BLaER1 treated with 17β-estradiol and CSF1 and Interleukin-3, amounts not matched to agents 10 nM and 100 nM (cell line): ENCODE results near the gene MACROH2A2.
A peak's percentile ranks its signal among the peaks of the same experiment; 100 is the strongest.

Experiments
- H3K27ac ChIP-seq, 11 experiments: shearing (Covaris generic); formaldehyde crosslinking; 2 replicates each; pipeline ENCODE4 v1.8.1; 2022
- H3K27me3 ChIP-seq, 11 experiments: shearing (Covaris generic); formaldehyde crosslinking; 2 replicates each; pipeline ENCODE4 v1.8.1; 2022
- H3K36me3 ChIP-seq, 11 experiments: shearing (Covaris generic); formaldehyde crosslinking; 2 replicates each; pipeline ENCODE4 v1.8.1; 2022
- H3K4me1 ChIP-seq, 10 experiments: shearing (Covaris generic); formaldehyde crosslinking; 2 replicates each; pipeline ENCODE4 v1.8.1; 2022
- H3K4me2 ChIP-seq, 11 experiments: shearing (Covaris generic); formaldehyde crosslinking; 2 replicates each; pipeline ENCODE4 v1.8.1; 2022
- H3K4me3 ChIP-seq, 10 experiments: shearing (Covaris generic); formaldehyde crosslinking; 2 replicates each; pipeline ENCODE4 v1.8.1; 2022
- H3K9ac ChIP-seq, 11 experiments: shearing (Covaris generic); formaldehyde crosslinking; 2 replicates each; pipeline ENCODE4 v1.8.1; 2022
- H3K9me3 ChIP-seq, 11 experiments: shearing (Covaris generic); formaldehyde crosslinking; replicated peaks in 1 of 11; 2 replicates each; pipeline ENCODE4 v1.8.1; 2022
- H4K20me1 ChIP-seq, 11 experiments: shearing (Covaris generic); formaldehyde crosslinking; 2 replicates each; pipeline ENCODE4 v1.8.1; 2022
- Cebpa-rat ChIP-seq, 11 experiments: shearing (Covaris generic); IDR thresholded peaks; 2 replicates each; pipeline ENCODE4 v1.8.1; 2022

The MACROH2A2 gene

DNA sequence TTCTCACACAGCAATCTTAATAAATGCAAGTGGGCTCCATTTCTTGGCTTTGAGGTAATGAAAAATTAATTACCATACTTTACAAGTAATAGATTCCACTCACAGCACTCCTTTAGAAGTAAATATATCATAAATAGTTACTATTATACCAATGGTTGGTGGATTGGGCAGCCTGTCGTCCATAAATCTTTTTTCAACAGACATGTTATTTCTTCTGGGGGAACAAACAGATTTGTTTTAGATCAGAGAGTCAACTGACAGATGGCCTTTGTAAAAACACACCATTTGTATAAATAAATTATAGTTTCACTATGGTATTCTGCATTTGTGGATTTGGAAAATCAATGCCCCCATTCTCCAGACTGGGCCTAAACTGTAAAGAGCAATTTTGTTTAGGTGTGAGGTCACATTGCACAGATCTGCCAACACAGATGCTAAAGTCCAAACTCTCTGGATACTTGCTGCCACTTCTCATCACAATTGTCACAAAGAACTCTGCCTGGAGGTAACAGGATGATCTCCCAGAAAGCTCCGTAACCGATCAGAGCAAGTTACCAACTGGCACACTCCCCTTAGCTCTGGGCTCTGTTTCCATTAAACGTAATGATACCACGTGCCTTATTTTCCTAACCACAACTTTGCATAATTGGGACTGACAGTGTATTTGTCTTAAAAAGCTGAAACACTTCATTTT is 4.5 kb upstream of the MACROH2A2 start:
- no peak overlapping the region for H3K27ac ChIP-seq
- H3K27me3 ChIP-seq: peaks cover 0 to 4% (median 0%) of the 10 kb centered on the region in 11 experiments; a peak in 1 of 22 replicates
- H3K4me3 ChIP-seq: no peak overlapping the region
- H3K9me3 ChIP-seq: peaks cover 4 to 7% (median 5%) of the 10 kb centered on the region in 11 experiments; a peak in 21 of 22 replicates
- H3K9ac ChIP-seq: no peak overlapping the region
- H3K36me3 ChIP-seq: no peaks in the 10 kb centered on the region
- H4K20me1 ChIP-seq: no peaks in the 10 kb centered on the region
- TF ChIP-seq Cebpa-rat (IDR thresholded peaks at IDR 0.05): no peak
- no peak overlapping the region for H3K4me2 ChIP-seq
- H3K4me1 ChIP-seq: peaks cover 0 to 9% (median 7%) of the 10 kb centered on the region in 10 experiments; a peak in 13 of 20 replicates

- Histone ChIP-seq H3K9ac (peak overlapping the region in 4 of 11 experiments; percentile 91 to 96 (median 93); a peak in 3 of 22 replicates), H3K4me1 (peaks cover 7 to 22% (median 15%) of the 10 kb centered on the region in 10 experiments; a peak in 19 of 20 replicates), H4K20me1 (peaks cover 0 to 6% (median 0%) of the 10 kb centered on the region in 11 experiments; a peak in 2 of 22 replicates), H3K9me3 (no peaks in the 10 kb centered on the region), H3K4me3 (peak overlapping the region; percentile 77 to 93 (median 88); a peak in 12 of 20 replicates), H3K27me3 (peaks cover 0 to 4% (median 0%) of the 10 kb centered on the region in 11 experiments; a peak in 1 of 22 replicates), H3K4me2 (peak overlapping the region; percentile 73 to 90 (median 83); a peak in 21 of 22 replicates), H3K36me3 (0 out of 22 replicates have a peak, but pooled peaks cover 0 to 3% (median 0%) of the 10 kb centered on the region in 11 experiments), H3K27ac (no peak overlapping the region)
- TF ChIP-seq Cebpa-rat (IDR thresholded peaks at IDR 0.05): no peak
These were observed 798 bp upstream of the MACROH2A2 start for GRCh38 chr10:70051848-70052247.

GRCh38 chr10:70053218-70053840 is 683 bp downstream of the MACROH2A2 start:
- Histone ChIP-seq H3K9ac (peak overlapping the region; percentile 83 to 96 (median 90)), H3K4me1 (peaks cover 7 to 22% (median 15%) of the 10 kb centered on the region in 10 experiments; a peak in 19 of 20 replicates), H3K36me3 (peaks cover 0 to 14% (median 0%) of the 10 kb centered on the region in 11 experiments; a peak in 2 of 22 replicates), H3K9me3 (no peaks in the 10 kb centered on the region), H3K27me3 (peaks cover 0 to 4% (median 0%) of the 10 kb centered on the region in 11 experiments; a peak in 1 of 22 replicates), H3K4me3 (peak overlapping the region; percentile 77 to 93 (median 88)), H3K27ac (peak overlapping the region; percentile 77 to 94 (median 90)), H4K20me1 (peaks cover 0 to 16% (median 0%) of the 10 kb centered on the region in 11 experiments; a peak in 5 of 22 replicates), H3K4me2 (peak overlapping the region; percentile 73 to 90 (median 83))
- no peak for TF ChIP-seq Cebpa-rat (IDR thresholded peaks at IDR 0.05)

DNA sequence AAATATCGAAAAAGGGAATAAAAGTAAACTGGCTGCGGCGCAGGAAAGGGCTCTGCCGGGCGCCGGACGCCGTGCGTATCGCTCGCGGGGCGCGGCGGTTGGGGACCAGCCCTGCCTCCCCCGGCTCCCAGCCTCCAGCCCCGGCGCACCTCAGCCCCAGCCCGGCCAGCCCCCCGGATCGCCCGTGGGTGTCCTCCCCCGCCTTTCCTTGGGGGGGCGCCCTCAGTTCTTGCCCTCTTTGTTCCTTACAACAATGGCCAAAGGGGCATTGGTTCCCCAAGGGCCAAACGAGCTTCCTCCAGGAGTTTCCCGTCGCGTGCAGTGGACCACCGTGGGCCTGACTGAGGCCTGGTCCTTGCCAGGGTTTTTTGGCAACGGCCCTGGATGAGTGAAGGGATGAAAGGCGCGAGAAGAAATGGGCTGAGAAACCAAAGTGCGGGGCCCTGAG is 1.2 kb downstream of the MACROH2A2 start:
- peak overlapping the region; percentile 77 to 94 (median 90) for H3K27ac ChIP-seq

GRCh38 chr10:70054902-70055301 is 2.3 kb downstream of the MACROH2A2 start:
- TF ChIP-seq Cebpa-rat (IDR thresholded peaks at IDR 0.05): no peak
- H3K4me2 ChIP-seq: peak overlapping the region in 8 of 11 experiments; percentile 73 to 86 (median 82); a peak in 12 of 22 replicates
- no peak overlapping the region for H3K27ac ChIP-seq
- no peak overlapping the region for H3K4me3 ChIP-seq
- H3K27me3 ChIP-seq: peaks cover 0 to 4% (median 0%) of the 10 kb centered on the region in 11 experiments; a peak in 1 of 22 replicates
- no peak overlapping the region for H3K9ac ChIP-seq
- peaks cover 0 to 27% (median 3%) of the 10 kb centered on the region in 11 experiments; a peak in 8 of 22 replicates for H4K20me1 ChIP-seq
- no peaks in the 10 kb centered on the region for H3K9me3 ChIP-seq
- peaks cover 7 to 22% (median 15%) of the 10 kb centered on the region in 10 experiments; a peak in 19 of 20 replicates for H3K4me1 ChIP-seq
- peaks cover 0 to 17% (median 0%) of the 10 kb centered on the region in 11 experiments; a peak in 4 of 22 replicates for H3K36me3 ChIP-seq

More for the DNA sequence above, 1.2 kb downstream of the MACROH2A2 start:
- TF ChIP-seq Cebpa-rat (IDR thresholded peaks at IDR 0.05): no peak
- peak overlapping the region; percentile 77 to 93 (median 88) for H3K4me3 ChIP-seq
- peaks cover 7 to 22% (median 15%) of the 10 kb centered on the region in 10 experiments; a peak in 19 of 20 replicates for H3K4me1 ChIP-seq
- peaks cover 0 to 14% (median 0%) of the 10 kb centered on the region in 11 experiments; a peak in 2 of 22 replicates for H3K36me3 ChIP-seq
- H4K20me1 ChIP-seq: peaks cover 0 to 18% (median 0%) of the 10 kb centered on the region in 11 experiments; a peak in 5 of 22 replicates
- peak overlapping the region; percentile 83 to 96 (median 90) for H3K9ac ChIP-seq
- peak overlapping the region; percentile 73 to 90 (median 83) for H3K4me2 ChIP-seq
- H3K27me3 ChIP-seq: peaks cover 0 to 4% (median 0%) of the 10 kb centered on the region in 11 experiments; a peak in 1 of 22 replicates
- no peaks in the 10 kb centered on the region for H3K9me3 ChIP-seq

DNA sequence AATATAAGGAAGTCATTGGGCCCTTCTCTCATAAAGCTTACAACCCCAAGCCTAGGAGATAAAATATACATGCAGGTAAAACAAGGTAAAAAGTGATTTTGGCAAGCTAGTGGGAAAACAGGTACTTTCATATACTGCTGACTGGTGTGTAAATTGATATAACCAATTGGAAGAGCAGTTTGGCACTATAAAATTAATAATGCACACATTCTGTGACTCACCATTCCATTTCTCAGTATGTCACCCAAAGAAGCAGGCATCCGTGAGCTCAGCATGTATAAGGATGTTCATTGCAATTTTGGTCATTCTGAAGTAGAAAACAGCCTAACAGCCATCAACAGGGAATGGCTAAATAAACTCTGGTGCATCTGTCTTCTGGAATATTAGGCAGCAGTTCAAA is 2.9 kb downstream of the MACROH2A2 start:
- Histone ChIP-seq H3K9me3 (no peaks in the 10 kb centered on the region), H3K27me3 (peaks cover 0 to 4% (median 0%) of the 10 kb centered on the region in 11 experiments; a peak in 1 of 22 replicates), H3K36me3 (peaks cover 0 to 17% (median 0%) of the 10 kb centered on the region in 11 experiments; a peak in 4 of 22 replicates), H3K27ac (no peak overlapping the region), H3K4me1 (peaks cover 7 to 22% (median 15%) of the 10 kb centered on the region in 10 experiments; a peak in 19 of 20 replicates), H3K4me2 (no peak overlapping the region), H4K20me1 (peaks cover 0 to 33% (median 6%) of the 10 kb centered on the region in 11 experiments; a peak in 10 of 22 replicates), H3K4me3 (no peak overlapping the region), H3K9ac (no peak overlapping the region)
- no peak for TF ChIP-seq Cebpa-rat (IDR thresholded peaks at IDR 0.05)

GRCh38 chr10:70057306-70057705 is 4.7 kb downstream of the MACROH2A2 start:
- no peak for TF ChIP-seq Cebpa-rat (IDR thresholded peaks at IDR 0.05)
- no peak overlapping the region for H3K4me3 ChIP-seq
- no peak overlapping the region for H3K4me2 ChIP-seq
- no peak overlapping the region for H3K27ac ChIP-seq
- H4K20me1 ChIP-seq: peaks cover 0 to 44% (median 7%) of the 10 kb centered on the region in 11 experiments; a peak in 10 of 22 replicates
- no peak overlapping the region for H3K9ac ChIP-seq
- H3K4me1 ChIP-seq: peaks cover 7 to 15% (median 11%) of the 10 kb centered on the region in 10 experiments; a peak in 19 of 20 replicates
- H3K27me3 ChIP-seq: no peaks in the 10 kb centered on the region
- peaks cover 0 to 17% (median 0%) of the 10 kb centered on the region in 11 experiments; a peak in 4 of 22 replicates for H3K36me3 ChIP-seq
- no peaks in the 10 kb centered on the region for H3K9me3 ChIP-seq

GRCh38 chr10:70060389-70060788 is 7.7 kb downstream of the MACROH2A2 start:
- H3K9me3 ChIP-seq: no peaks in the 10 kb centered on the region
- no peak overlapping the region for H3K27ac ChIP-seq
- H3K27me3 ChIP-seq: no peaks in the 10 kb centered on the region
- peaks cover 11 to 24% (median 18%) of the 10 kb centered on the region in 10 experiments for H3K4me1 ChIP-seq
- H3K4me3 ChIP-seq: no peak overlapping the region
- peaks cover 0 to 49% (median 8%) of the 10 kb centered on the region in 11 experiments; a peak in 10 of 22 replicates for H4K20me1 ChIP-seq
- no peak for TF ChIP-seq Cebpa-rat (IDR thresholded peaks at IDR 0.05)
- no peak overlapping the region for H3K4me2 ChIP-seq
- H3K9ac ChIP-seq: no peak overlapping the region
- H3K36me3 ChIP-seq: peaks cover 0 to 24% (median 9%) of the 10 kb centered on the region in 11 experiments; a peak in 10 of 22 replicates
